ENCODE results near the gene NLGN1. TPM values are rescaled to one million over a fixed set of nuclear protein-coding genes. Genes with fewer than 3 reads are reported as not detected.

Gene NLGN1
- total RNA-seq, 3 donors from 2014 or later (not counting 1 experiment from before 2014, with no cell fraction given) = not detected

- Histone ChIP-seq H3K4me3 (ENCODE audit: low read length) (no peak overlapping the region), H3K36me3 (ENCODE audit: control insufficient read depth, insufficient read depth, low read length) (no peaks in the 10 kb centered on the region), H3K9me3 (ENCODE audit: control insufficient read depth, insufficient read depth, low read length) (no peaks in the 10 kb centered on the region), H3K27ac (ENCODE audit: low read length) (no peak overlapping the region), H3K4me1 (ENCODE audit: control insufficient read depth, insufficient read depth, low read length) (no peaks in the 10 kb centered on the region), H3K27me3 (ENCODE audit: control insufficient read depth, insufficient read depth, low read length) (no peaks in the 10 kb centered on the region)
- H3K9me3 Mint-ChIP-seq = peaks cover 16 to 19% of the 10 kb centered on the region in 2 donors
- no peaks in the 10 kb centered on the region for H3K4me1 Mint-ChIP-seq
- intact Hi-C loops (cut with micrococcal nuclease) = no loop called here
- ATAC-seq = no peak
- H3K4me3 Mint-ChIP-seq = no peak overlapping the region
- H3K27me3 Mint-ChIP-seq (ENCODE audit: low read depth in 2 of 2) = no peaks in the 10 kb centered on the region
- no peak for TF ChIP-seq CTCF (IDR thresholded peaks at IDR 0.05)
- 92% methylated on average over 1 of the region's 1 CpG for WGBS (ENCODE audit: insufficient coverage)
- H3K36me3 Mint-ChIP-seq = no peaks in the 10 kb centered on the region
- H3K27ac Mint-ChIP-seq = no peak overlapping the region
- DNase-seq = no peak
Observed at GRCh38 chr3:174335324-174335723, 937.8 kb downstream of the NLGN1 start.

- no peak overlapping the region for H3K27ac ChIP-seq (ENCODE audit: low read length)
- no peaks in the 10 kb centered on the region for H3K36me3 ChIP-seq (ENCODE audit: control insufficient read depth, insufficient read depth, low read length)
- H3K27me3 Mint-ChIP-seq (ENCODE audit: low read depth in 2 of 2) = no peaks in the 10 kb centered on the region
- no peak for TF ChIP-seq CTCF (IDR thresholded peaks at IDR 0.05)
- no peak overlapping the region for H3K27ac Mint-ChIP-seq
- H3K4me3 Mint-ChIP-seq = no peak overlapping the region
- H3K27me3 ChIP-seq (ENCODE audit: control insufficient read depth, insufficient read depth, low read length) = no peaks in the 10 kb centered on the region
- ATAC-seq = no peak
- H3K4me3 ChIP-seq (ENCODE audit: low read length) = no peak overlapping the region
- H3K4me1 ChIP-seq (ENCODE audit: control insufficient read depth, insufficient read depth, low read length) = no peaks in the 10 kb centered on the region
- no peaks in the 10 kb centered on the region for H3K9me3 ChIP-seq (ENCODE audit: control insufficient read depth, insufficient read depth, low read length)
- no peaks in the 10 kb centered on the region for H3K4me1 Mint-ChIP-seq
- peaks cover 13 to 17% of the 10 kb centered on the region in 2 donors for H3K9me3 Mint-ChIP-seq
- intact Hi-C loops (cut with micrococcal nuclease) = no loop called here
- H3K36me3 Mint-ChIP-seq = no peaks in the 10 kb centered on the region
- no peak for DNase-seq
Observed at GRCh38 chr3:174335910-174336309, 938.4 kb downstream of the NLGN1 start.
